WTC11 (cell line): ENCODE data around the gene NPDC1. TPM values are rescaled to one million over a fixed set of nuclear protein-coding genes. Genes with fewer than 3 reads are reported as not detected.
A peak's percentile ranks its signal among the peaks of the same experiment; 100 is the strongest.

Experiments
- ATAC-seq: fragments of 200-7000 bp; cut with Tn5 transposase; 2 replicates; pipeline ENCODE4 v1.10.0; 2021; ENCODE audit warnings: mild to moderate bottlenecking, moderate library complexity
- CTCF ChIA-PET: fragments of 300-600 bp; sonication (Branson Sonifier 250); formaldehyde crosslinking; loops from one replicate; lab custom pipeline; 2021; ENCODE audit warnings: antibody characterized with exemption; lab: Charles Lee
- POLR2A ChIA-PET: fragments of 350-600 bp; sonication (Branson Sonifier 250); formaldehyde crosslinking; loops from one replicate; lab custom pipeline; 2021; ENCODE audit warnings: antibody characterized with exemption; lab: Charles Lee
- DNase-seq: peaks from one replicate; pipeline ENCODE4 v3.0.0; 2021; ENCODE audit warnings: low spot score
- H3K27ac Mint-ChIP-seq: 2 replicates; pipeline ENCODE4 v1.8.0; 2021; ENCODE audit warnings: mixed read lengths
- H3K27me3 Mint-ChIP-seq: 2 replicates; pipeline ENCODE4 v1.8.0; 2021; ENCODE audit warnings: low read depth, mild to moderate bottlenecking, moderate library complexity, mixed read lengths
- H3K36me3 Mint-ChIP-seq: 2 replicates; pipeline ENCODE4 v1.8.0; 2021; ENCODE audit warnings: mixed read lengths
- H3K4me1 Mint-ChIP-seq: 2 replicates; pipeline ENCODE4 v1.8.0; 2022; ENCODE audit warnings: mixed read lengths
- H3K4me3 Mint-ChIP-seq: 2 replicates; pipeline ENCODE4 v1.8.0; 2021; ENCODE audit warnings: mild to moderate bottlenecking, moderate library complexity, mixed read lengths
- H3K9me3 Mint-ChIP-seq: 2 replicates; pipeline ENCODE4 v1.8.0; 2021; ENCODE audit warnings: mixed read lengths
- ARID4B ChIP-seq: sonication (generic); formaldehyde crosslinking; IDR thresholded peaks from 2 replicates; pipeline ENCODE4 v1.8.0; 2023; ENCODE audit warnings: missing genetic modification reagents, mild to moderate bottlenecking, borderline replicate concordance
- CREM ChIP-seq: sonication (generic); formaldehyde crosslinking; IDR thresholded peaks from 2 replicates; pipeline ENCODE4 v1.8.1; 2022; ENCODE audit warnings: mild to moderate bottlenecking, missing genetic modification reagents, moderate library complexity
- ELF4 ChIP-seq: sonication (generic); formaldehyde crosslinking; IDR thresholded peaks from 2 replicates; pipeline ENCODE4 v1.8.1; 2022; ENCODE audit warnings: low read depth, mild to moderate bottlenecking, moderate library complexity, missing genetic modification reagents
- IRF1 ChIP-seq: sonication (generic); formaldehyde crosslinking; IDR thresholded peaks from 2 replicates; pipeline ENCODE4 v1.8.0; 2023; ENCODE audit warnings: missing genetic modification reagents
- IRF2 ChIP-seq: sonication (generic); formaldehyde crosslinking; IDR thresholded peaks from 2 replicates; pipeline ENCODE4 v1.8.0; 2022; ENCODE audit warnings: low read depth, missing genetic modification reagents, borderline replicate concordance
- MAX ChIP-seq: sonication (generic); formaldehyde crosslinking; IDR thresholded peaks from 2 replicates; pipeline ENCODE4 v1.8.0; 2022; ENCODE audit warnings: mild to moderate bottlenecking, missing genetic modification reagents
- NFYB ChIP-seq: sonication (generic); formaldehyde crosslinking; conservative IDR thresholded peaks from 2 replicates; pipeline ENCODE4 v1.8.0; 2022; ENCODE audit warnings: low read depth, missing genetic modification reagents
- OVOL2 ChIP-seq: fragments of 250-450 bp; sonication (Bioruptor Pico); IDR thresholded peaks from 2 replicates; pipeline ENCODE4 v1.9.0; 2021; ENCODE audit warnings: mild to moderate bottlenecking, borderline replicate concordance
- RELA ChIP-seq: sonication (generic); formaldehyde crosslinking; IDR thresholded peaks from 2 replicates; pipeline ENCODE4 v1.8.1; 2022; ENCODE audit warnings: missing genetic modification reagents, mild to moderate bottlenecking, borderline replicate concordance
- SOX15 ChIP-seq: fragments of 250-450 bp; sonication (Bioruptor Pico); IDR thresholded peaks from 2 replicates; pipeline ENCODE4 v1.9.0; 2021; ENCODE audit warnings: mild to moderate bottlenecking
- SP1 ChIP-seq: sonication (generic); formaldehyde crosslinking; conservative IDR thresholded peaks from 2 replicates; pipeline ENCODE4 v1.8.1; 2022; ENCODE audit warnings: missing genetic modification reagents
- USF1 ChIP-seq: sonication (generic); formaldehyde crosslinking; IDR thresholded peaks from 2 replicates; pipeline ENCODE4 v1.8.0; 2022; ENCODE audit warnings: mild to moderate bottlenecking, missing genetic modification reagents
- ZNF232 ChIP-seq: sonication (generic); formaldehyde crosslinking; IDR thresholded peaks from 2 replicates; pipeline ENCODE4 v1.8.0; 2022; ENCODE audit warnings: mild to moderate bottlenecking, missing genetic modification reagents
- ZNF317 ChIP-seq: sonication (generic); formaldehyde crosslinking; IDR thresholded peaks from 2 replicates; pipeline ENCODE4 v1.8.1; 2023; ENCODE audit warnings: low read depth, mild to moderate bottlenecking, moderate library complexity, missing genetic modification reagents, borderline replicate concordance
- ZNF396 ChIP-seq: fragments of 250-450 bp; sonication (Bioruptor Pico); IDR thresholded peaks from 2 replicates; pipeline ENCODE4 v1.8.0; 2021; ENCODE audit warnings: mild to moderate bottlenecking, moderate library complexity, borderline replicate concordance
- ZNF425 ChIP-seq: fragments of 250-450 bp; sonication (Bioruptor Pico); conservative IDR thresholded peaks from 2 replicates; pipeline ENCODE4 v1.9.0; 2021; ENCODE audit warnings: mild to moderate bottlenecking
- total RNA-seq: library from RNA; stranded (reverse); gene quantifications from 3 replicates; pipeline ENCODE4 v1.2.3, GENCODE V29; 2021

NPDC1 gene
- total RNA-seq, 1 experiment from 2014 or later = 64.3 TPM

GRCh38 chr9:137048655-137049543, 2.9 kb upstream of the NPDC1 start:
- POLR2A ChIA-PET = no interaction called here
- Mint-ChIP-seq H3K4me1 (peaks cover 10% of the 10 kb centered on the region), H3K27ac (no peak overlapping the region), H3K9me3 (no peaks in the 10 kb centered on the region), H3K4me3 (no peak overlapping the region), H3K36me3 (no peaks in the 10 kb centered on the region), H3K27me3 (peaks cover 57% of the 10 kb centered on the region)
- DNase-seq (peak; percentile 57), ATAC-seq (peak; percentile 5)
- CTCF ChIA-PET = interaction anchor here (0.5 to 3.4 kb wide), 40 partner anchors 10 to 501 kb away, joined by 3 to 179 read pairs (median 4); partner anchors contain the start of genes ABCA2, CYSRT1, GRIN1 and LCN12
- TF ChIP-seq SP1 (CRISPR knock-in tag) (0 out of 2 replicates have a peak, but pooled peaks have one; percentile 32), USF1 (no peak)

- no peaks in the 10 kb centered on the region for H3K36me3 Mint-ChIP-seq
- peak overlapping the region; percentile 77 for H3K4me3 Mint-ChIP-seq
- H3K9me3 Mint-ChIP-seq = no peaks in the 10 kb centered on the region
- POLR2A ChIA-PET = no interaction called here
- no peak for TF ChIP-seq ZNF425 (CRISPR knock-in tag)
- TF ChIP-seq IRF2 = no peak
- 0 out of 2 replicates have a peak, but pooled peaks have one; percentile 22 for TF ChIP-seq ELF4 (CRISPR knock-in tag)
- peak; percentile 25; the same call in 1 of the 2 replicates for TF ChIP-seq SP1 (CRISPR knock-in tag)
- TF ChIP-seq CREM = 0 out of 2 replicates have a peak, but pooled peaks have one; percentile 18
- TF ChIP-seq ARID4B (CRISPR knock-in tag) = 0 out of 2 replicates have a peak, but pooled peaks have one; percentile 7
- TF ChIP-seq ZNF317 (CRISPR knock-in tag) = no peak
- ATAC-seq (peak; percentile 15), DNase-seq (peak; percentile 59)
- H3K27me3 Mint-ChIP-seq = peaks cover 45% of the 10 kb centered on the region
- peaks cover 10% of the 10 kb centered on the region for H3K4me1 Mint-ChIP-seq
- CTCF ChIA-PET = interaction anchor here (1.0 to 3.9 kb wide), 8 partner anchors 11 to 98 kb away, joined by 3 to 41 read pairs (median 6); partner anchors contain the start of genes LCN12 and SAPCD2
- H3K27ac Mint-ChIP-seq = no peak overlapping the region
These were observed 486 bp downstream of the NPDC1 start for GRCh38 chr9:137045294-137046087.

GRCh38 chr9:137044502-137045177, 1.3 kb downstream of the NPDC1 start:
- Mint-ChIP-seq H3K27ac (no peak overlapping the region), H3K4me3 (peak overlapping the region; percentile 62), H3K36me3 (no peaks in the 10 kb centered on the region), H3K4me1 (peaks cover 9% of the 10 kb centered on the region), H3K9me3 (no peaks in the 10 kb centered on the region), H3K27me3 (peaks cover 37% of the 10 kb centered on the region)
- ChIA-PET POLR2A (no interaction called here), CTCF (interaction anchor here (1.0 to 3.9 kb wide), 7 partner anchors 10 to 97 kb away, joined by 3 to 41 read pairs (median 5); partner anchors contain the start of gene SAPCD2)
- DNase-seq (no peak), ATAC-seq (no peak)
- no peak for TF ChIP-seq OVOL2 (CRISPR knock-in tag)
- no peak for TF ChIP-seq SOX15
- TF ChIP-seq RELA = no peak
- TF ChIP-seq NFYB (CRISPR knock-in tag) = no peak
- TF ChIP-seq IRF1 (CRISPR knock-in tag) = no peak
- no peak for TF ChIP-seq ZNF232 (CRISPR knock-in tag)
- no peak for TF ChIP-seq MAX
- no peak for TF ChIP-seq ZNF396 (CRISPR knock-in tag)
- no peak for TF ChIP-seq CREM
